Activated B cell treated with CpG ODN at 0.5 μM for 24 hours (primary cell): ENCODE results near the gene UBE4B. TPM values are rescaled to one million over a fixed set of nuclear protein-coding genes. Genes with fewer than 3 reads are reported as not detected.
"Not testable (repeated sequence)": the region's sequence is repeated elsewhere in the genome, so short reads cannot be mapped to it uniquely, and the experiment has no call there.

ENCODE experiments used
- ATAC-seq: fragments of 200-7000 bp; cut with Tn5 transposase; one replicate; pipeline ENCODE4 v1.10.0; 2021; ENCODE audit warnings: low read depth, mild to moderate bottlenecking, moderate library complexity
- CTCF ChIA-PET: fragments of 350-600 bp; sonication (Branson Sonifier 250); formaldehyde crosslinking; loops from one replicate; lab custom pipeline; 2021; ENCODE audit warnings: antibody characterized with exemption; lab: Charles Lee
- POLR2A ChIA-PET: fragments of 350-600 bp; sonication (Branson Sonifier 250); formaldehyde crosslinking; loops from one replicate; lab custom pipeline; 2021; ENCODE audit warnings: antibody characterized with exemption; lab: Charles Lee
- DNase-seq: peaks from one replicate; pipeline ENCODE4 v3.0.0; 2022
- H3K27ac Mint-ChIP-seq: one replicate; pipeline ENCODE4 v1.8.0; 2020; ENCODE audit warnings: mixed read lengths
- H3K27me3 Mint-ChIP-seq: one replicate; pipeline ENCODE4 v1.8.0; 2021; ENCODE audit warnings: mixed read lengths
- H3K36me3 Mint-ChIP-seq: one replicate; pipeline ENCODE4 v1.8.0; 2021; ENCODE audit warnings: low read depth, mixed read lengths
- H3K4me1 Mint-ChIP-seq: one replicate; pipeline ENCODE4 v1.8.0; 2021; ENCODE audit warnings: mixed read lengths
- H3K4me3 Mint-ChIP-seq: one replicate; pipeline ENCODE4 v1.8.0; 2020; ENCODE audit warnings: mild to moderate bottlenecking, mixed read lengths
- H3K9me3 Mint-ChIP-seq: one replicate; pipeline ENCODE4 v1.8.0; 2020; ENCODE audit warnings: mixed read lengths
- CTCF ChIP-seq: fragments of 200-600 bp; IDR thresholded peaks from one replicate; pipeline ENCODE4 v1.8.0; 2022; ENCODE audit warnings: antibody characterized with exemption, mild to moderate bottlenecking
- intact Hi-C: fragments of 100-400 bp; cut with micrococcal nuclease; formaldehyde crosslinking; loops from one replicate; pipeline ENCODE4 v1.15.1; 2024
- total RNA-seq: library from RNA; stranded (reverse); gene quantifications from 2 replicates; pipeline ENCODE4 v1.2.3, GENCODE V29; 2022

Gene UBE4B
- total RNA-seq, 1 donor from 2014 or later: 44.7 TPM

DNA sequence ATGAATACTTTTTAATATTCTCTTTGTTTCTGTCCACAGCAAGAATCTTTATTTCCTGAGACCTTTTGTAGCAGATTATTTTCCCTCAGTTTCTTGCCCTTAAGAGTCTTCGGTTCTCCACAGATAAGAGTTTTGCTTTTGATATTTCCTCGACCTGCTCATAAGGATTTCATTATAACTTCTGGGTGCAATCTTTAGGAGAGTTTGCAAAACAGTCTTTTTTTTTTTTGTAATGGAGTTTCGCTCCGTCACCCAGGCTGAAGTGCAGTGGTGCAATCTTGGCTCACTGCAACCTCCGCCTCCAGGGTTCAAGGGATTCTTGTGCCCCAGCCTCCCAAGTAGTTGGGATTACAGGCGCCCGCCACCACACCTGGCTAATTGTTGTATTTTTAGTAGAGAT lies 10.1 kb upstream of the UBE4B start:
- no peak overlapping the region for H3K4me3 Mint-ChIP-seq
- intact Hi-C loops: no loop called here
- TF ChIP-seq CTCF: no peak
- no peaks in the 10 kb centered on the region for H3K36me3 Mint-ChIP-seq
- DNase-seq: no peak
- H3K27ac Mint-ChIP-seq: no peak overlapping the region
- no peak for ATAC-seq
- POLR2A ChIA-PET: no interaction called here
- no peaks in the 10 kb centered on the region for H3K9me3 Mint-ChIP-seq
- CTCF ChIA-PET: no interaction called here
- H3K4me1 Mint-ChIP-seq: peaks cover 5% of the 10 kb centered on the region
- H3K27me3 Mint-ChIP-seq: no peaks in the 10 kb centered on the region

GRCh38 chr1:10025354-10025753 lies 7.4 kb upstream of the UBE4B start:
- H3K4me1 Mint-ChIP-seq: peaks cover 2% of the 10 kb centered on the region
- H3K27ac Mint-ChIP-seq: no peak overlapping the region
- DNase-seq (no peak), ATAC-seq (no peak)
- no peaks in the 10 kb centered on the region for H3K27me3 Mint-ChIP-seq
- CTCF ChIA-PET: no interaction called here
- H3K9me3 Mint-ChIP-seq: no peaks in the 10 kb centered on the region
- intact Hi-C loops: no loop called here
- no peak for TF ChIP-seq CTCF
- no peaks in the 10 kb centered on the region for H3K36me3 Mint-ChIP-seq
- H3K4me3 Mint-ChIP-seq: no peak overlapping the region
- POLR2A ChIA-PET: interaction anchor here (0.6 kb wide), 1 partner anchor 472 kb away, joined by 6 read pairs; no protein-coding TSS in a partner anchor

- no peak for TF ChIP-seq CTCF
- DNase-seq (no peak), ATAC-seq (no peak)
- intact Hi-C loops: no loop called here
- peaks cover 3% of the 10 kb centered on the region for H3K4me1 Mint-ChIP-seq
- H3K27me3 Mint-ChIP-seq: no peaks in the 10 kb centered on the region
- no peaks in the 10 kb centered on the region for H3K36me3 Mint-ChIP-seq
- no peak overlapping the region for H3K4me3 Mint-ChIP-seq
- CTCF ChIA-PET: no interaction called here
- POLR2A ChIA-PET: no interaction called here
- H3K27ac Mint-ChIP-seq: no peak overlapping the region
- no peaks in the 10 kb centered on the region for H3K9me3 Mint-ChIP-seq
These were observed 5.7 kb upstream of the UBE4B start for GRCh38 chr1:10027027-10027426.

DNA sequence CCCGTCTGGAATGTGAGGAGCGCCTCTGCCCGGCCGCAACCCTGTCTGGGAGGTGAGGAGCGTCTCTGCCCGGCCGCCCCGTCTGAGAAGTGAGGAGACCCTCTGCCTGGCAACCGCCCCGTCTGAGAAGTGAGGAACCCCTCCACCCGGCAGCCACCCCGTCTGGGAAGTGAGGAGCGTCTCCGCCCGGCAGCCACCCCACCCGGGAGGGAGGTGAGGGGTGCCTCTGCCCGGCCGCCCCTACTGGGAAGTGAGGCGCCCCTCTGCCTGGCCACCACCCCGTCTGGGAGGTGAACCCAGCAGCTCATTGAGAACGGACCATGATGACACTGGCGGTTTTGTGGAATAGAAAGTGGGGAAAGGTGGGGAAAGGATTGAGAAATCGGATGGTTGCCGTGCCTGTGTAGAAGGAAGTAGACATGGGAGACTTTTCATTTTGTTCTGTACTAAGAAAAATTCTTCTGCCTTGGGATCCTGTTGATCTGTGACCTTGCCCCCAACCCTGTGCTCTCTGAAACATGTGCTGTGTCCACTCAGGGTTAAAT lies 3.7 kb upstream of the UBE4B start:
- intact Hi-C loops, H3K27me3 Mint-ChIP-seq, H3K36me3 Mint-ChIP-seq, H3K9me3 Mint-ChIP-seq, DNase-seq, ATAC-seq, H3K27ac Mint-ChIP-seq, H3K4me3 Mint-ChIP-seq, POLR2A ChIA-PET, CTCF ChIA-PET: not testable (repeated sequence)
- peaks cover 18% of the 10 kb centered on the region for H3K4me1 Mint-ChIP-seq

GRCh38 chr1:10031461-10031860 lies 1.3 kb upstream of the UBE4B start:
- TF ChIP-seq CTCF: no peak
- DNase-seq (no peak), ATAC-seq (no peak)
- H3K4me1 Mint-ChIP-seq: peaks cover 25% of the 10 kb centered on the region
- no peaks in the 10 kb centered on the region for H3K27me3 Mint-ChIP-seq
- CTCF ChIA-PET: no interaction called here
- POLR2A ChIA-PET: no interaction called here
- intact Hi-C loops: loop anchor here (10.0 kb wide), 2 partner anchors 247 to 407 kb away; no protein-coding TSS in a partner anchor
- no peaks in the 10 kb centered on the region for H3K9me3 Mint-ChIP-seq
- no peak overlapping the region for H3K27ac Mint-ChIP-seq
- H3K4me3 Mint-ChIP-seq: no peak overlapping the region
- H3K36me3 Mint-ChIP-seq: peaks cover 4% of the 10 kb centered on the region
